ENCODE results near the gene SYNDIG1. TPM values are rescaled to one million over a fixed set of nuclear protein-coding genes. Genes with fewer than 3 reads are reported as not detected.
A peak's percentile ranks its signal among the peaks of the same experiment; 100 is the strongest.

SYNDIG1 gene
- total RNA-seq, 2 experiments from 2014 or later, result not detected

GRCh38 chr20:24437196-24438082 lies 32.0 kb upstream of the SYNDIG1 start:
- H3K9me3 Mint-ChIP-seq (ENCODE audit: insufficient read depth), result no peaks in the 10 kb centered on the region
- H3K27me3 Mint-ChIP-seq (ENCODE audit: low read depth), result peaks cover 9% of the 10 kb centered on the region
- no peaks in the 10 kb centered on the region for H3K36me3 Mint-ChIP-seq (ENCODE audit: low read depth)
- no peaks in the 10 kb centered on the region for H3K4me1 Mint-ChIP-seq (ENCODE audit: low read depth)
- H3K4me3 Mint-ChIP-seq, result no peak overlapping the region
- ChIA-PET CTCF (no interaction called here), POLR2A (no interaction called here)
- ATAC-seq (no peak), DNase-seq (no peak)
- H3K27ac Mint-ChIP-seq, result no peak overlapping the region

GRCh38 chr20:24438331-24438730 lies 31.1 kb upstream of the SYNDIG1 start:
- ChIA-PET CTCF (no interaction called here), POLR2A (no interaction called here)
- Mint-ChIP-seq H3K27ac (no peak overlapping the region), H3K4me1 (ENCODE audit: low read depth) (no peaks in the 10 kb centered on the region), H3K27me3 (ENCODE audit: low read depth) (peaks cover 9% of the 10 kb centered on the region), H3K4me3 (no peak overlapping the region), H3K9me3 (ENCODE audit: insufficient read depth) (no peaks in the 10 kb centered on the region), H3K36me3 (ENCODE audit: low read depth) (no peaks in the 10 kb centered on the region)
- ATAC-seq (no peak), DNase-seq (no peak)

- Mint-ChIP-seq H3K4me1 (ENCODE audit: low read depth) (no peaks in the 10 kb centered on the region), H3K27me3 (ENCODE audit: low read depth) (peaks cover 6% of the 10 kb centered on the region), H3K27ac (no peak overlapping the region), H3K36me3 (ENCODE audit: low read depth) (no peaks in the 10 kb centered on the region), H3K9me3 (ENCODE audit: insufficient read depth) (no peaks in the 10 kb centered on the region), H3K4me3 (no peak overlapping the region)
- DNase-seq (no peak), ATAC-seq (no peak)
- CTCF ChIA-PET, result no interaction called here
- POLR2A ChIA-PET, result no interaction called here
These were observed 29.6 kb upstream of the SYNDIG1 start for GRCh38 chr20:24439737-24440387.

- no peaks in the 10 kb centered on the region for H3K36me3 Mint-ChIP-seq (ENCODE audit: low read depth)
- no peaks in the 10 kb centered on the region for H3K9me3 Mint-ChIP-seq (ENCODE audit: insufficient read depth)
- ChIA-PET POLR2A (no interaction called here), CTCF (no interaction called here)
- DNase-seq, result no peak
- no peak overlapping the region for H3K4me3 Mint-ChIP-seq
- H3K27ac Mint-ChIP-seq, result no peak overlapping the region
- H3K27me3 Mint-ChIP-seq (ENCODE audit: low read depth), result peaks cover 5% of the 10 kb centered on the region
- no peaks in the 10 kb centered on the region for H3K4me1 Mint-ChIP-seq (ENCODE audit: low read depth)
- ATAC-seq, result no peak
These were observed 27.8 kb upstream of the SYNDIG1 start for GRCh38 chr20:24441661-24442060.

- H3K27ac Mint-ChIP-seq, result no peak overlapping the region
- ATAC-seq (no peak), DNase-seq (no peak)
- peaks cover 5% of the 10 kb centered on the region for H3K4me1 Mint-ChIP-seq (ENCODE audit: low read depth)
- POLR2A ChIA-PET, result no interaction called here
- CTCF ChIA-PET, result no interaction called here
- no peaks in the 10 kb centered on the region for H3K9me3 Mint-ChIP-seq (ENCODE audit: insufficient read depth)
- peaks cover 1% of the 10 kb centered on the region for H3K27me3 Mint-ChIP-seq (ENCODE audit: low read depth)
- no peaks in the 10 kb centered on the region for H3K36me3 Mint-ChIP-seq (ENCODE audit: low read depth)
- no peak overlapping the region for H3K4me3 Mint-ChIP-seq
These were observed 26.5 kb upstream of the SYNDIG1 start for GRCh38 chr20:24442909-24443308.

GRCh38 chr20:24443436-24443835 lies 26.0 kb upstream of the SYNDIG1 start:
- CTCF ChIA-PET, result no interaction called here
- Mint-ChIP-seq H3K4me3 (no peak overlapping the region), H3K36me3 (ENCODE audit: low read depth) (no peaks in the 10 kb centered on the region), H3K9me3 (ENCODE audit: insufficient read depth) (no peaks in the 10 kb centered on the region), H3K4me1 (ENCODE audit: low read depth) (peaks cover 8% of the 10 kb centered on the region), H3K27ac (no peak overlapping the region), H3K27me3 (ENCODE audit: low read depth) (no peaks in the 10 kb centered on the region)
- POLR2A ChIA-PET, result no interaction called here
- ATAC-seq (no peak), DNase-seq (no peak)

- Mint-ChIP-seq H3K27me3 (ENCODE audit: low read depth) (no peaks in the 10 kb centered on the region), H3K4me1 (ENCODE audit: low read depth) (peaks cover 11% of the 10 kb centered on the region), H3K4me3 (no peak overlapping the region), H3K27ac (no peak overlapping the region), H3K9me3 (ENCODE audit: insufficient read depth) (no peaks in the 10 kb centered on the region), H3K36me3 (ENCODE audit: low read depth) (no peaks in the 10 kb centered on the region)
- POLR2A ChIA-PET, result no interaction called here
- ATAC-seq, result no peak
- no peak for DNase-seq
- CTCF ChIA-PET, result no interaction called here
These were observed 24.8 kb upstream of the SYNDIG1 start for GRCh38 chr20:24444526-24445190.

- ATAC-seq, result no peak
- no peak overlapping the region for H3K27ac Mint-ChIP-seq
- H3K27me3 Mint-ChIP-seq (ENCODE audit: low read depth), result no peaks in the 10 kb centered on the region
- no peaks in the 10 kb centered on the region for H3K9me3 Mint-ChIP-seq (ENCODE audit: insufficient read depth)
- H3K4me3 Mint-ChIP-seq, result no peak overlapping the region
- ChIA-PET CTCF (no interaction called here), POLR2A (no interaction called here)
- H3K36me3 Mint-ChIP-seq (ENCODE audit: low read depth), result no peaks in the 10 kb centered on the region
- H3K4me1 Mint-ChIP-seq (ENCODE audit: low read depth), result peaks cover 11% of the 10 kb centered on the region
- no peak for DNase-seq
These were observed 23.8 kb upstream of the SYNDIG1 start for GRCh38 chr20:24445510-24446170.

- ChIA-PET CTCF (no interaction called here), POLR2A (interaction anchor here (0.5 kb wide), 1 partner anchor 416 kb away, joined by 3 read pairs; no protein-coding TSS in a partner anchor)
- Mint-ChIP-seq H3K36me3 (ENCODE audit: low read depth) (no peaks in the 10 kb centered on the region), H3K4me1 (ENCODE audit: low read depth) (peaks cover 11% of the 10 kb centered on the region), H3K4me3 (no peak overlapping the region), H3K27ac (no peak overlapping the region), H3K27me3 (ENCODE audit: low read depth) (no peaks in the 10 kb centered on the region), H3K9me3 (ENCODE audit: insufficient read depth) (no peaks in the 10 kb centered on the region)
- ATAC-seq (no peak), DNase-seq (no peak)
These were observed 22.6 kb upstream of the SYNDIG1 start for GRCh38 chr20:24446811-24447210.

GRCh38 chr20:24448170-24448569 lies 21.3 kb upstream of the SYNDIG1 start:
- Mint-ChIP-seq H3K4me3 (no peak overlapping the region), H3K9me3 (ENCODE audit: insufficient read depth) (no peaks in the 10 kb centered on the region), H3K4me1 (ENCODE audit: low read depth) (peaks cover 11% of the 10 kb centered on the region), H3K27ac (no peak overlapping the region), H3K27me3 (ENCODE audit: low read depth) (no peaks in the 10 kb centered on the region), H3K36me3 (ENCODE audit: low read depth) (no peaks in the 10 kb centered on the region)
- DNase-seq, result peak; percentile 53
- peak; percentile 80 for ATAC-seq
- ChIA-PET POLR2A (no interaction called here), CTCF (no interaction called here)

- Mint-ChIP-seq H3K4me1 (ENCODE audit: low read depth) (peaks cover 18% of the 10 kb centered on the region), H3K4me3 (no peak overlapping the region), H3K27me3 (ENCODE audit: low read depth) (no peaks in the 10 kb centered on the region), H3K27ac (no peak overlapping the region), H3K36me3 (ENCODE audit: low read depth) (no peaks in the 10 kb centered on the region), H3K9me3 (ENCODE audit: insufficient read depth) (no peaks in the 10 kb centered on the region)
- ATAC-seq (no peak), DNase-seq (no peak)
- CTCF ChIA-PET, result no interaction called here
- POLR2A ChIA-PET, result no interaction called here
These were observed 20.3 kb upstream of the SYNDIG1 start for GRCh38 chr20:24449026-24449720.
